Measurements from ENCODE around the gene NGRN.
"Not testable (repeated sequence)": the region's sequence is repeated elsewhere in the genome, so short reads cannot be mapped to it uniquely, and the experiment has no call there.

Gene NGRN

GRCh38 chr15:90287101-90287500, 21.6 kb downstream of the NGRN start:
- no peak overlapping the region for H3K4me3 ChIP-seq (ENCODE audit: low read depth, low read length)
- no peak for DNase-seq (ENCODE audit: low read depth)
- TF ChIP-seq, protein P1, sequence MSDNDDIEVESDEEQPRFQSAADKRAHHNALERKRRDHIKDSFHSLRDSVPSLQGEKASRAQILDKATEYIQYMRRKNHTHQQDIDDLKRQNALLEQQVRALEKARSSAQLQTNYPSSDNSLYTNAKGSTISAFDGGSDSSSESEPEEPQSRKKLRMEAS (IDR thresholded peaks at IDR 0.05; ENCODE audit: low read depth, low read length) = no peak
- TF ChIP-seq, protein P2, sequence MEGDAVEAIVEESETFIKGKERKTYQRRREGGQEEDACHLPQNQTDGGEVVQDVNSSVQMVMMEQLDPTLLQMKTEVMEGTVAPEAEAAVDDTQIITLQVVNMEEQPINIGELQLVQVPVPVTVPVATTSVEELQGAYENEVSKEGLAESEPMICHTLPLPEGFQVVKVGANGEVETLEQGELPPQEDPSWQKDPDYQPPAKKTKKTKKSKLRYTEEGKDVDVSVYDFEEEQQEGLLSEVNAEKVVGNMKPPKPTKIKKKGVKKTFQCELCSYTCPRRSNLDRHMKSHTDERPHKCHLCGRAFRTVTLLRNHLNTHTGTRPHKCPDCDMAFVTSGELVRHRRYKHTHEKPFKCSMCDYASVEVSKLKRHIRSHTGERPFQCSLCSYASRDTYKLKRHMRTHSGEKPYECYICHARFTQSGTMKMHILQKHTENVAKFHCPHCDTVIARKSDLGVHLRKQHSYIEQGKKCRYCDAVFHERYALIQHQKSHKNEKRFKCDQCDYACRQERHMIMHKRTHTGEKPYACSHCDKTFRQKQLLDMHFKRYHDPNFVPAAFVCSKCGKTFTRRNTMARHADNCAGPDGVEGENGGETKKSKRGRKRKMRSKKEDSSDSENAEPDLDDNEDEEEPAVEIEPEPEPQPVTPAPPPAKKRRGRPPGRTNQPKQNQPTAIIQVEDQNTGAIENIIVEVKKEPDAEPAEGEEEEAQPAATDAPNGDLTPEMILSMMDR (IDR thresholded peaks at IDR 0.05; ENCODE audit: low read depth, low read length) = no peak
- no peak for TF ChIP-seq MYC (IDR thresholded peaks at IDR 0.05; ENCODE audit: low read depth, low read length)
- TF ChIP-seq POLR2A (IDR thresholded peaks at IDR 0.05; ENCODE audit: extremely low read depth, insufficient read length) = no peak

GRCh38 chr15:90287946-90288345, 22.5 kb downstream of the NGRN start:
- no peak for DNase-seq (ENCODE audit: low read depth)
- no peak overlapping the region for H3K4me3 ChIP-seq (ENCODE audit: low read depth, low read length)
- TF ChIP-seq POLR2A (IDR thresholded peaks at IDR 0.05; ENCODE audit: extremely low read depth, insufficient read length) = no peak

GRCh38 chr15:90291679-90292356, 26.3 kb downstream of the NGRN start:
- peak; percentile 50 for DNase-seq (ENCODE audit: low read depth)
- H3K4me3 ChIP-seq (ENCODE audit: low read depth, low read length) = no peak overlapping the region
- TF ChIP-seq, protein P1 (IDR thresholded peaks at IDR 0.05; ENCODE audit: low read depth, low read length) = no peak
- TF ChIP-seq MYC (IDR thresholded peaks at IDR 0.05; ENCODE audit: low read depth, low read length) (no peak), POLR2A (IDR thresholded peaks at IDR 0.05; ENCODE audit: extremely low read depth, insufficient read length) (no peak)
- TF ChIP-seq, protein P2 (IDR thresholded peaks at IDR 0.05; ENCODE audit: low read depth, low read length) = no peak

- peak; percentile 74 for DNase-seq (ENCODE audit: low read depth)
- not testable (repeated sequence) for H3K4me3 ChIP-seq (ENCODE audit: low read depth, low read length)
- TF ChIP-seq, protein P1 (IDR thresholded peaks at IDR 0.05; ENCODE audit: low read depth, low read length) = 0 out of 2 replicates have a peak, but pooled peaks have one; percentile 23
- TF ChIP-seq, protein P2 (IDR thresholded peaks at IDR 0.05; ENCODE audit: low read depth, low read length) = peak; percentile 93
Measured at GRCh38 chr15:90293040-90293810, 27.8 kb downstream of the NGRN start.

DNA sequence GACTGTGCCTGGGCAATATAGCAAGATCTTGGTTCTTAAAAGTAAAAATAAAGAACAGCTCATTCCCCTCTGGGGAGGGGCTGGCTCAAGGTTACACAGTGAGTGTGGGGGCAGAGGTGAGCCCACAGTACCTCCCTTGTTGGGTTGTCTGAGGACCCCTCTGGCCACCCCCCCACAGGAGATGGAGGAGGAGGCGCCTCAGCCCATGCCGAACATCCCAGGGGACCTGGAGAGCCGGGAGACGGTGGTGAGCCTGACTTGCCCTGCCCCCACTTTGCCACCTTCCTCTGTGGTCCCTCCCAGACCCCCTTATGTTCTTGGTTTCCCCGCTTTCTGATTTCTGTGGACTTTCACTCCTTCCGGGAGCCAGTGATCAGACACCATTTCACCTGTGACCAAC, 28.7 kb downstream of the NGRN start:
- H3K4me3 ChIP-seq (ENCODE audit: low read depth, low read length) = no peak overlapping the region
- no peak for DNase-seq (ENCODE audit: low read depth)

DNA sequence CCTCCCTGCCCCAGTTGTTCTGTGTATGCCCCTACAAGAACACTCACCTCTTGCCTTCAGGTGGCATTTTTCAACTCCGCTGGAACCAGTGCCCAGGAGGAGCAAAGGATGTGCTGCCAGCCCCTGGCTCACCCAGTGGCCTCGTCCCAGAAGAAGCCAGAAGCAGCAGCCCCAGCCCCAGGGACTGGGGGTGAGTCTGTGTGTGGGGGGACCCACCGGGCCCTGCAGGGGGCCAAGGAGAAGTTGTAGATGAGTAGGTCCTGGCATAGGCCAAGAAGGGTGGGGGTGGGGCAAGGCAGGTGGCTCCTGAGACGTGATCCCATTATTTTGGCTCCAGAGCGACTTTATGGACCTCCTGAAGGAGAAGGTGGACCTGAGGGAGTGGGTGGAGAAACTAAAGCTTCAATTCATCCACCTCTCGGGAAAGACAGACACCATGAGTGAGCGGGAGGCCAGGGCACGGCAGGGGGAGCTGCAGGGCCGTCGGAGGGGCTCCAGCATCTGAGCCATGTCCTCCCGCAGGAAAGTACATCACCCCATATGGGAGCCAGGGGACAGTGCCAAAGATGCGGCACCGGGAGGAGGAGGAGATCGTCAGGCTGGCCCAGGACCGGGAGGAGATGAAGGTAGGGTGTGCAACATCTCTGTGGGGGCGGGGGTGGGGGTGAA, 29.3 kb downstream of the NGRN start:
- TF ChIP-seq, protein P2 (IDR thresholded peaks at IDR 0.05; ENCODE audit: low read depth, low read length) = no peak
- no peak for TF ChIP-seq POLR2A (IDR thresholded peaks at IDR 0.05; ENCODE audit: extremely low read depth, insufficient read length)
- TF ChIP-seq, protein P1 (IDR thresholded peaks at IDR 0.05; ENCODE audit: low read depth, low read length) = no peak
- TF ChIP-seq MYC (IDR thresholded peaks at IDR 0.05; ENCODE audit: low read depth, low read length) = no peak
- DNase-seq (ENCODE audit: low read depth) = no peak
- H3K4me3 ChIP-seq (ENCODE audit: low read depth, low read length) = no peak overlapping the region

More for the DNA sequence above, 28.7 kb downstream of the NGRN start:
- TF ChIP-seq, protein P2 (IDR thresholded peaks at IDR 0.05; ENCODE audit: low read depth, low read length) = no peak
- TF ChIP-seq MYC (IDR thresholded peaks at IDR 0.05; ENCODE audit: low read depth, low read length) = no peak

All from NB4 (cell line).